KOPT-K1 (cell line): ENCODE data around the gene H6PD.
A peak's percentile ranks its signal among the peaks of the same experiment; 100 is the strongest.

Source experiments
- H3K27ac ChIP-seq: fragments of 200-600 bp; sonication (generic); 2 replicates; pipeline ENCODE4 v1.5.1; 2016; ENCODE audit warnings: antibody characterized with exemption, mild to moderate bottlenecking, low read depth, low read length; ENCODE audit not compliant: poor library complexity, severe bottlenecking
- H3K36me3 ChIP-seq: fragments of 200-600 bp; sonication (generic); 2 replicates; pipeline ENCODE4 v1.5.1; 2017; ENCODE audit warnings: antibody characterized with exemption, mild to moderate bottlenecking, low read length, moderate library complexity; ENCODE audit not compliant: insufficient read depth
- H3K9me3 ChIP-seq: fragments of 200-600 bp; sonication (generic); 2 replicates; pipeline ENCODE4 v1.5.1; 2017; ENCODE audit warnings: antibody characterized with exemption, low read length, mild to moderate bottlenecking; ENCODE audit not compliant: insufficient read depth, poor library complexity, severe bottlenecking

The H6PD gene

DNA sequence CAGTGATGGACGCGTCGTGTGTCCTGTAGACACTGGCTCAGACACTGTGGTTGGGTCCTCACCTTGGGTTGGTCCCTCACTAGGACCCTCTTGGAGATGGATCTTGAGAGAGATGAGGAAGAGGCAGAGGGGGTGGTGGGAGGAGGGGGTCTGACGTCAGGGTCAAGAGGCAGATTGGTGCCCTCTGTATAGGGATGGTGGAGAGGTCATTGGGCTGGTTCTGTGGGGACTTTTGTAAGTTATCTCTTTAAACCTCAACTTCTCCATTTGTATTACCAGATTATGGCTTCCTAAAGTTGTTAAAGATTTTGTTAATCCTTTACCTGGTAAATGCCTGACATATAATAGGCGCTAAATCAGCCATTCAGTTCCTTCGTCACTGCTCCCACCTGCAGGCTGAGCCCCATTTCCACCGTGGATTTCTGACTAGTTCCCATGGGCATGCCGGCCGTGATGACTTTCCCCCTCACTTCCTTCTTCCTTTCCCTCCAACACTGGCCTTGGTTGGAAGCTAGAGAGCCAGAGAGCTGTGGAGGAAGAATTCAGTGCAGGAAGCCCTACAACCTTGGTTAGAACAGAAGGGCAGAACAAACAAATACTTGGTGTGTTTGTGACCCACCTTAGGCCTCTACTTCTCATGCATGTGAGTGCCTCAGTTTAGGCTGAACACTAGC is 8.6 kb downstream of the H6PD start:
- no peak overlapping the region for H3K27ac ChIP-seq
- no peaks in the 10 kb centered on the region for H3K9me3 ChIP-seq
- H3K36me3 ChIP-seq = peaks cover 6% of the 10 kb centered on the region; the same call in 1 of the 2 replicates

DNA sequence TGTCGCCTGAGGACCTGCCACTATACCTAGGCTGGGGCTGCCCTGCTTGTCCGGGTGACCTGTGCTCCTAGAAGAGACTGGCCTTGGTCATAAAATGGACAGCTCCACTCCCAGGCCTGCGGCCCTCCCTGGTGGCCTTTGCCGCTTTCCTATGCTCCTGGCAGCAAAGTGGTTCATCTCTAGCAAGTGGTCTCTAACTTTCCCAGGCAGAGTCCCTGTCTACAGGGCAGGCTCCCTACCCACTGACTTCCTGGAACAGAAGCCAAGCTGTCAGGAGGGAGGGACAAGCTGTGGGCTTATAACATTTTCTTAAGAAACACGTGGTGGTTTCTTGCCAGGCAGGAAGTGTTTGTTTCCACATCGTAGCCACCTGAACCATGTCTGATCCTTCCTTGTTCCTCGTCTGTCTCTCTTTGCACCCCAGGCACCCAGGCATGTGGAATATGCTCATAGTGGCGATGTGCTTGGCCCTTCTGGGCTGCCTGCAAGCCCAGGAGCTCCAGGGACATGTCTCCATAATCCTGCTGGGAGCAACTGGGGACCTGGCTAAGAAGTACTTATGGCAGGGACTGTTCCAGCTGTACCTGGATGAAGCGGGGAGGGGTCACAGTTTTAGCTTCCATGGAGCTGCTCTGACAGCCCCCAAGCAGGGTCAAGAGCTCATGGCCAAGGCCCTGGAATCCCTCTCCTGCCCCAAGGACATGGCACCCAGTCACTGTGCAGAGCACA is 10.1 kb downstream of the H6PD start:
- H3K9me3 ChIP-seq = no peaks in the 10 kb centered on the region
- peak overlapping the region; percentile 46 for H3K27ac ChIP-seq
- peaks cover 6% of the 10 kb centered on the region; the same call in 1 of the 2 replicates for H3K36me3 ChIP-seq

DNA sequence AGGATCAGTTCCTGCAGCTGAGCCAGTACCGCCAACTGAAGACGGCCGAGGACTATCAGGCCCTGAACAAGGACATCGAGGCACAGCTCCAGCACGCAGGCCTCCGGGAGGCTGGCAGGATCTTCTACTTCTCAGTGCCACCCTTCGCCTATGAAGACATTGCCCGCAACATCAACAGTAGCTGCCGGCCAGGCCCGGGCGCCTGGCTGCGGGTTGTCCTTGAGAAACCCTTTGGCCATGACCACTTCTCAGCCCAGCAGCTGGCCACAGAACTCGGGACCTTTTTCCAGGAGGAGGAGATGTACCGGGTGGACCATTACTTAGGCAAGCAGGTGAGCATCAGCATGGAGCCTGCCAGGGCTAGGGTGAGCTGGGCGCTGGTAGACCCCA is 10.7 kb downstream of the H6PD start:
- Histone ChIP-seq H3K9me3 (no peaks in the 10 kb centered on the region), H3K27ac (peak overlapping the region; percentile 46), H3K36me3 (peaks cover 6% of the 10 kb centered on the region; the same call in 1 of the 2 replicates)

DNA sequence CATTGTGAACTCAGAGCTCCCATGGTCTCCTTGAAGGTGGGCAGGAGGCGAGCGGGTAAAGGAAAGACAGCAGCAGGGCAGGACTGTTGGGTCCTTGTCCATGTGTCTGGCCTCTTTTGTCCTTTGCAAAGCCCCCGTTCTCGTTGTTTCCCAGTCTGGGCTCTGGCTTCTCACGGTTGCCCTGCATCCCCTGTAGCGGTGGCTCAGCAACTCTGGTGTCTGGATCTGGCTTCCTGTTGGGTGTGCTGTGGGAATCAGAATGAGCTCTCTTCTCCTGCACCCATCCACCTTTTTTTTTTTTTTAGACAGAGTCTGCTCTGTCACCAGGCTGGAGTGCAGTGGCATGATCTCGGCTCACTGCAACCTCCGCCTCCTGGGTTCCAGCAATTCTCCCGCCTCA is 11.1 kb downstream of the H6PD start:
- no peak overlapping the region for H3K27ac ChIP-seq
- peaks cover 6% of the 10 kb centered on the region; the same call in 1 of the 2 replicates for H3K36me3 ChIP-seq
- no peaks in the 10 kb centered on the region for H3K9me3 ChIP-seq

DNA sequence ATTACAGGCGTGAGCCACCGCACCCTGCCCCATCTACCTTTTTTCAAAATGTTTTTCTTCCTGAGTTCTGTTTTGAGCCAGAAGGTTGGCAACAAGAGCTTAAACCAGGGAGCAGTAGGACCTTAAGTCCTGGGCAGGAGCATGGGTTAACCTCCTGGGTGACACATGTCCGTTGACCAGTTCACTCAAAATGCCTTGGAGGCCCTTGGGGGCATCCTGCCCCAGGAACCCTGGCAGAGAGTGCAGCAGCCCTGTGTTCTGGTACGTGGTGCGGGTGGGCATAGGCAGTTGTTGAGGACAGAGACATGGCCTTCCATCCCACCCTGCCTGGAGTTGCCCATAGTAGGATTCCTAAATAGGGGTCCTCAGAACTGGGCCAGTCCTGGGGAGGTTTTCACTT is 11.6 kb downstream of the H6PD start:
- Histone ChIP-seq H3K27ac (no peak overlapping the region), H3K36me3 (peaks cover 6% of the 10 kb centered on the region; the same call in 1 of the 2 replicates), H3K9me3 (no peaks in the 10 kb centered on the region)

DNA sequence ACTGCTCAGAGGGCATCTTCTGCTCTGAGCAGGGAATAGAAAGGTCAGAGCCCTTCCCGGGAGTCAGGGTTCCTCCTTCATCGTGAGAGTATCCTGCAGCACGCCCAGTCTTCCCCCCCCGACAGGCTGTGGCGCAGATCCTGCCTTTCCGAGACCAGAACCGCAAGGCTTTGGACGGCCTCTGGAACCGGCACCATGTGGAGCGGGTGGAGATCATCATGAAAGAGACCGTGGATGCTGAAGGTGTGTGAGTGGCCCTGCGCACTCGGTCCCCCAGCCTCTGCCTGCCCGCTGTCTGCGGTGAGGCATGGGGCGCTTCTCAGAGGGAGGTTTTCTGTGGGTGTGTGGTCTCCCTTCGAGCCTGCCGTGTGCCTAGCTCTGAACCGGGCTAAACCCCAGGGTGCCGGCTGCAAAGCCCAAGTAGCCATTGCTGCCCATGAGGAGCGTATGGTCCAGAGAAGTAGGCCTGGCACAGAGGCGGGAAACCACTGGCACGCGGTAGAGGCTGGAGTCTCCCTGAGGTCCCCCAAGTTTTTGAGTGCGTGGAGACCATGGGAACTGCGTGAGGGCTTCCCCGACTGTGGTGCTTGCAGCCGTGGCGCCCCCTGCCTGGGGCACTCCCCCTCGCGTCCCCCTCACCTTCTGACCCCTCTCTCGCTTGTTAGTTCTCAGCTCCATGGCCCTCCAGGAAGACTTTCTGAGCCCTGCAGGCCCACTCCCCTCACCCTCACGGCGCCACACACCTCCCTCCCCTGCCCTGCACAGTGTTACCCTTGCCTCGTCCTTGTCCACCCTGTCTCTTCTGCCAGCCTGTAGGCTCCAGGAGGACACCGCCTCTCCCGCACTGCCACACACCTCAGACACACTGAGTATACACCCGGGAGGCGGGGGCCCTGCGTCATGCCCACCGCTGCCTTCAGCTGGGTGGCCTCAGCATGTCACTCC is 12.5 kb downstream of the H6PD start:
- H3K9me3 ChIP-seq = no peaks in the 10 kb centered on the region
- peaks cover 6% of the 10 kb centered on the region; the same call in 1 of the 2 replicates for H3K36me3 ChIP-seq
- H3K27ac ChIP-seq = no peak overlapping the region

DNA sequence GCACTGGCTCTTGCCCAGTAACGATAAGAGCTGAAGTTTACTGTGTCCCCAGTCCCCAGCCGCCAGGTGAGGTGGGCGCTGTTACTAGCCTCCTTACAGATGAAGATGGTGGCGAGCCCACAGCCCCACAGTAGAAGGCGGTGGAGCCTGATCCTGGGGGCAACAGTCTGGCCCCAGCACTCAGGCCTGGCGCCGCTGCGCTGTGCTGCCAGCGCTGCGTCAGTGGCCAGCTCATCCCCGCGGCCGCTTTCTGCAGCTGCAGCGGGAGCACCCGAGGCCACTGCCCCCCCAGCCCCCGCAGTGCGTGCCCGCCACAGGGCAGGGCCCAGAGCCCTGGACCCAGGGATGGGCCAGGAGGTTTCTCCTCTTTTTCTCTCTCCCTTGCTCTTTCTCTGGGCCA is 13.3 kb downstream of the H6PD start:
- H3K36me3 ChIP-seq = peaks cover 6% of the 10 kb centered on the region; the same call in 1 of the 2 replicates
- no peak overlapping the region for H3K27ac ChIP-seq
- no peaks in the 10 kb centered on the region for H3K9me3 ChIP-seq

DNA sequence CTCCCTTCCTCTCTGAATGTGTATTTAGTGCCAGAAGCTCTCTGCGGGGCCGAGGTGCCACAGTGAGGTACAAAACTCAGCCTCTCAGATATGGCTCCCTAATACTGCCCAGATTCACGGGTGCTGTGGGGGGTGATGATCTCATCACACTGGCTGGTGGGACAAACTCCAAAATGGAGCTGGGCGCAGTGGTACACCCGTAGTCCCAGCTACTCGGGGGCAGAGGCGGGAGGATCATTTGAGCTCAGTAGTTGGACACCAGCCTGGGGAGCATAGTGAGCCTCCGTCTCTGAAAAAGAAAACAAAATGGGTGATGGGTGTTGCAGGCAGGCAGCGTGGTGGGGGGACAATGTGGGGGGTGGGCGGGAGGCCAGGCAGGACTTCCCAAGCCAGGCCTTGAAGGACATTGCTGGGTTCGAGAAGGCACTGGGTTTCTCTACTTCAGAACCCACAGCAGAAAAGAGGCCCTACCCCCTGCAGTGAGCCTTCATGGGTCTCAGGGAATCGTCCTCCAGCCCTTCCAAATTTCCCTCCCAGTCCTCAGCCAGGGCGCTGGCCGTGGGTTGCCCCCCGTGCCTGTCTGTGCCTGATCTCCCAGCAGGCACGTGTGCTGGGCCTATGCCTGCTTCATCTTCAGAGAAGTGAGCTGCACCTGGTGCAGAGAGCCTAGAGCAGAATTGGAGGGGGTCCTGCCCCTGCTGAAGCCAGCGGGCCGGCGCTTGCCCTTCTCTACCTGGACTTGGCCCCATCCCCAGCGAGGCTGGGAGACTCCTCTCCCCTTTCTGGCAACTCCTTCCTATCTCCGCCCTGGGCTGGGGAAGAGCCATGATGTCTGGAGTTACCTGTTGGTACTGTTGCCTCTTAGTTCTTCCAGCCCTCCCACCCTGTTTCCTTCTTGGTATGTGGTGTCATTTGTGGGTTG is 14.0 kb downstream of the H6PD start:
- Histone ChIP-seq H3K36me3 (peaks cover 6% of the 10 kb centered on the region; the same call in 1 of the 2 replicates), H3K27ac (no peak overlapping the region), H3K9me3 (no peaks in the 10 kb centered on the region)

DNA sequence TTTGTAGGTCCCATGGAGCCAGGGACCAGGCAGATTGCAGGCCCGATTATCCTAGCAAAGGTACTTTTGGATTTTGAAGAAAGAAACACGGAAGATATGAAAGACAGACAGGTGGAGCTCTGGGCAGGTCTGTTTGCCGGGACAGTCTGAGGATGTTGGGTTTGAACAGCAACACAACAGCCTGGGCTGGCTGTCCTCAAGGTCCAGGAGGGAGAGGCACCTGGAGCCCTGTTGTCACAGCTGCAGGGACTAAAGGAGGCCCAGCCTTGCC is 14.6 kb downstream of the H6PD start:
- Histone ChIP-seq H3K27ac (no peak overlapping the region), H3K9me3 (no peaks in the 10 kb centered on the region), H3K36me3 (peaks cover 6% of the 10 kb centered on the region; the same call in 1 of the 2 replicates)

DNA sequence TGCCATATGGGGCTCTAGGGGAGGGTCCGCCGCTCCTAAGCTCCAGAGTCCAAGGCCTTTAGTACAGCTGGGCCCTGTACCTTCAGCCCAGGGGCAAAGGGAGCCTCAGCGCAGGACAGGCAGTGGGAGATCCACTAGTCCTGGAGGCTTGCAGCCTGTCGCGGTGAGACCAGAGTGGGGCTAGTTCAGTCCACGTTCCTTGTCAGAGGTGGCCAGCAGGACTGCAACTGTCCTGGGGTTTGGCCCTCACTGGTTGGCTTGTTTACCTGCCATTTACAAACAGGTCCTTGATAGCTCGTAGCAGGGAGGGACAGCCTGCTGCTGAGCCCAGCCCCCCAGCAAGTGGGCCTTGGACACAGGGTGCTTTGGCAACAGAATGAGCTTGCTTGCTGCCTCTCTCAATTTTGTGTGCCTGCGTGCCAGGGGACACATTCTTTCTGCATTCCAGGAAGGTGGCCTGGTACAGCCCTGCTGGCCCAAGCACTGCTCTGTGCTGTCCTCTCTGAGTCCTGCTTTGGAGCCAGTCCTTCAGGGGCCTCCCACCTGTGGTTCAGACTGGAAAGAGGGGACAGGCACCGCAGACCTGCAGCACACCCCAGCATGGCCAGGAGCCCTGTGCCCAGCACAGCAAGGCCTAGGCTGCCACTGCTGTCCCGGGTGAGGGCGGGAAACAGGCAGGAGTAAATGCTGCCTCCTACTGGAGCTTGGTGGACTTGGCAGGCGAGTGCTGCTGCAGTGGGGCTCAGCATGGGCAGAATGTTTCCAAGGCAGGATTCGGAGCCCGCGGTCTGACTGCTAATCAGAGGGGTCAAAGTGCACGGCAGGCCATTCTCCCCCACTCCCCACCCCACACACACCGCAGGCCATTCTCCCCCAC is 15.2 kb downstream of the H6PD start:
- Histone ChIP-seq H3K27ac (no peak overlapping the region), H3K9me3 (no peaks in the 10 kb centered on the region), H3K36me3 (peaks cover 6% of the 10 kb centered on the region; the same call in 1 of the 2 replicates)

DNA sequence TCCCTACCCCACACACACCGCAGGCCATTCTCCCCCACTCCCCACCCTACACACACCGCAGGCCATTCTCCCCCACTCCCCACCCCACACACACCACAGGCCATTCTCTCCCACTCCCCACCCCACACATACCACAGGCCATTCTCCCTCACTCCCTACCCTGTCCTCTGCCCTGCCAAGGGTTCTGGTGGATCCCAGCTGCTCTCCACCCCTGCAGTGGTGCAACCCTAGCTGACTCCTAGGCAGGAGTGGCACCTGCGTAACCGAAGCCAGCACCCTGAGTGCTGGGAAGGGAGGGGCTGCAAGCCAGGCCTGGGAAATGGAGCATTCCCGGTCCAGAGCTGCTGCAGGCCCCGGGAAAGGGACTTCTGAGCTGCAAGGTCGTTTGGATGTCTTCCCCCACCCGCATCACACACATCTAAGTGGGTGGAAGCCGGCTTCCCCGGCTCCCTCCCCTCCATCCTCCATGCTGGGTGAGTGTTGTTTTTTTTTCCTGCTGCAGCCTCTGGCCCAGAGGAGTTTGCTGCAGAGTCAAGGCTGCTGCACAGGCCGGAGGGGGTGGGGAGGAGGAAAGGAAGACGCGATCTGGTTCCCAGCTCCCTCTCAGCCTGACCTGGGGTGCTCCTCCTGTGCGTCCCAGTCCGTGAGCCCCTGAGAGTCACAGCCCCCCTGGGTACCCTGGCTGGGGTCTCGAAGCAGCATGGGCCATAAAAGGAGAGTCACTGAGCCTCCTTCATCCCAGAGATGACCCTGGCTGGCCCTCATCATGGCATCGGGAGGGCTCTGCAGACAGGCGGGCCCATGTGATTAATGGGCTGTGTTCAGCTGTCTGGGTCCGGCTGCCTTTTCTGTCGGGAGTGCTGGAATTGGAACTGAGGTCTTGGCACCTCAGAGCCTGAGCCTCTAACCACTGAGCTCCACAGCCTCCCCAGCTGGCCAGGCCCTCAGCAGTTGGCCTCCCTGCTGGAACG is 16.1 kb downstream of the H6PD start:
- H3K36me3 ChIP-seq = peaks cover 6% of the 10 kb centered on the region; the same call in 1 of the 2 replicates
- H3K9me3 ChIP-seq = no peaks in the 10 kb centered on the region

DNA sequence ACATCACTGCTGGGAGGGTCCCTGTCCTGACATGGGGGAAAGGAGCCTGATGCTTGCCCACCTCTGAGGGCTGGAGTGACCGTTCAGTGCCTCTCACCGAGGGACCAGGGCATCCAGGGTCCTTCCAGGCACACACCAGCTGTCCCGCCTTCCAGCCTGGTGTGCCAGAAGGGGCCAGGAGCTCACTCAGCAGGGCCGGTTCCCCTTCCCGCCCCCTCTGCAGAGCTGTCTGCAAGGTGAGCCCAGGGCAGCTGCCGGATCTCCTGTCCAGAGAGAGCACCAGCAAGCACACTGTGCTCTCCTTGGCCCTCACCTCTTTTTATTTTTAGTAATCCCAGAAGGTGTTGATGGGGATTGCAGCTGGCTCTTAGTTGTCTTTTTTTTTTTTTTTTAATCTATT is 16.9 kb downstream of the H6PD start:
- peaks cover 6% of the 10 kb centered on the region; the same call in 1 of the 2 replicates for H3K36me3 ChIP-seq
- no peaks in the 10 kb centered on the region for H3K9me3 ChIP-seq
- no peak overlapping the region for H3K27ac ChIP-seq

More for the DNA sequence above, 16.1 kb downstream of the H6PD start:
- no peak overlapping the region for H3K27ac ChIP-seq

DNA sequence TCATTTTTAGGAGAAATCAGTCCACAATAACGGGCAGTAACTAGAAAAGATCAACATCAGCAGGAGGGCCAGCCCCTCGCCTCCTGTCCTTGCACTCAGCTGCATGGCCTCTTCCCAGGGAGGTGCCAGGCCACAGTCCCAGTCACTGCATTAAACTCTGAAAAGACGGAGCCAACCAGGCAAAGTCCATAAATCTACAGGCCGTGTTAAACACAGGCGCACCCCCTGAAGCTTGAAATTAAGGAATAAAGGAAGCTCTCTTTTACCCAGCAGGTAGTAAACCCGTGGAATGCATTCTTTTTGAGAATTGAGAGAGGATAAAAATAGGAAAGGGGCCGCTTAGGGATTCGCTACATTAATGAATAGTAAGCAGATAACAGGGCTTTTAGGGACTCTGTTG is 18.4 kb downstream of the H6PD start:
- H3K27ac ChIP-seq = no peak overlapping the region
- no peaks in the 10 kb centered on the region; the same call in 1 of the 2 replicates for H3K36me3 ChIP-seq
- no peaks in the 10 kb centered on the region for H3K9me3 ChIP-seq
